Measurements from ENCODE around the gene METTL2B. TPM values are rescaled to one million over a fixed set of nuclear protein-coding genes. Genes with fewer than 3 reads are reported as not detected.

METTL2B gene
- total RNA-seq, 6 donors from 2014 or later: 17.8 to 24.5 (median 21.2) TPM

DNA sequence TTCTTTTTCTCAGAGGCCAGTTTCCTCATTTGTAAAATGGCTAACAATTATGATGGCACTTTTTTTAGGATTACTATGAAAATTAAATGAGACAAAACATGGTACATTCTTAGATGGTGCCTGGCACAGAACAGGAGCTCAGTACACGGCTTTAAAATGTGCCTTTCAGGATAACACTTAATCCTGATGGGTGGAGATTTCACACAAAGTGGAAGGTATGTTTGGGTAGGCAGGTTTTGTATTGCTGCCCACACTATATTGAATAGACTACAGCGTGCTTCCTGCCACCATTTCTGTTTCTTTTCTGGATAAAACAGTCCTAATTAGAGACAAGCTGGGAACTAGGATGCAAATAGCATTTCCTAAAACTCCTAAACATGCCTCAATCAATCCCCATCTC, 44.8 kb upstream of the METTL2B start:
- 74 to 82% methylated on average over 2 of the region's 2 CpGs for WGBS, 2 donors
- H3K36me3 ChIP-seq: no peaks in the 10 kb centered on the region
- ATAC-seq (ENCODE audit: low FRiP score in 2 of 2) (no peak), DNase-seq (no peak)
- no peak overlapping the region for H3K27ac ChIP-seq
- TF ChIP-seq, protein P1, sequence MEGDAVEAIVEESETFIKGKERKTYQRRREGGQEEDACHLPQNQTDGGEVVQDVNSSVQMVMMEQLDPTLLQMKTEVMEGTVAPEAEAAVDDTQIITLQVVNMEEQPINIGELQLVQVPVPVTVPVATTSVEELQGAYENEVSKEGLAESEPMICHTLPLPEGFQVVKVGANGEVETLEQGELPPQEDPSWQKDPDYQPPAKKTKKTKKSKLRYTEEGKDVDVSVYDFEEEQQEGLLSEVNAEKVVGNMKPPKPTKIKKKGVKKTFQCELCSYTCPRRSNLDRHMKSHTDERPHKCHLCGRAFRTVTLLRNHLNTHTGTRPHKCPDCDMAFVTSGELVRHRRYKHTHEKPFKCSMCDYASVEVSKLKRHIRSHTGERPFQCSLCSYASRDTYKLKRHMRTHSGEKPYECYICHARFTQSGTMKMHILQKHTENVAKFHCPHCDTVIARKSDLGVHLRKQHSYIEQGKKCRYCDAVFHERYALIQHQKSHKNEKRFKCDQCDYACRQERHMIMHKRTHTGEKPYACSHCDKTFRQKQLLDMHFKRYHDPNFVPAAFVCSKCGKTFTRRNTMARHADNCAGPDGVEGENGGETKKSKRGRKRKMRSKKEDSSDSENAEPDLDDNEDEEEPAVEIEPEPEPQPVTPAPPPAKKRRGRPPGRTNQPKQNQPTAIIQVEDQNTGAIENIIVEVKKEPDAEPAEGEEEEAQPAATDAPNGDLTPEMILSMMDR (IDR thresholded peaks at IDR 0.05): no peak
- TF ChIP-seq EP300 (IDR thresholded peaks at IDR 0.05) (no peak), POLR2A (IDR thresholded peaks at IDR 0.05) (no peak), POLR2AphosphoS5 (IDR thresholded peaks at IDR 0.05) (no peak)
- H3K4me1 ChIP-seq: no peaks in the 10 kb centered on the region
- no peaks in the 10 kb centered on the region for H3K9me3 ChIP-seq
- H3K4me3 ChIP-seq: no peak overlapping the region
- no peaks in the 10 kb centered on the region for H3K27me3 ChIP-seq

DNA sequence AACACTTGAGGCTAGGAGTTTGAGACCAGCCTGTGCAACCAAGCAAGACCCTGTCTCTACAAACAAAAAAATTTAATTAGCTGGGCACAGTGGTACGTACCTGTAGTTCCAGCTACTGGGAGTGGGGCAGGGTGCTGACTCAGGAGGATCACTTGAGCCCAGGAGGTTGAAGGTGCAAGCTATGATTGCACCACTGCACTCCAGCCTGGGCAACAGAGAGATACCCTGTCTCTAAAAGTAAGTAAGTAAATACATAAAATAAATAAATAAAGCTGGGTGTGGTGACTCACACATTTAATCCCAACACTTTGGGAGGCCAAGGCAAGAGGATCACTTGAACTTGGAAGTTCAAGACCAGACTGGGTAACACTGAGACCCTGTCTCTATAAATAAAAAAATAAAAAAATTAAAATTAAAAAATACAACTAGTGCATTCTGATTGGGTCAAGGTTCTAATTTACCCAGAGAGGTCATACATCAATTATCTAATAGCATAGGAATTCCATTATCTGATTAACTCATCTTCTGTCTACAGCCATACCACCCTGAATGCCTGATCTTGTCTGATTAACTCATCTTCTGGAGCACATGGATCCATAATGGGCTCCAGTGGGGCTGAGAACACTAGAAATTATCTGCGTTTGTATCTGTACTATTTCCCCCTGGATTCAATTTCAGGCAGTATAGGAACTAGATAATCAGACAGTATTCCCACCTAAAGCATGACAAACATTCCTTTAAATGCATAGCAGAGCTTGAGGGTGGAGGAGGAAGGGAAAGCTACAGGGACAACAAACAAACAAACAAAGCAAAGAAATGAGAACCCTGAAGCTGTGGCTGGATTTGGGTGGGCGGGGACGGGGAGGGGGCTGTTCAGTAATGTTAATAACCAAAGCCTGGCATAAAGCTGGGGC, 41.9 kb upstream of the METTL2B start:
- no peak overlapping the region for H3K4me3 ChIP-seq
- no peaks in the 10 kb centered on the region for H3K9me3 ChIP-seq
- H3K27me3 ChIP-seq: no peaks in the 10 kb centered on the region
- no peak for ATAC-seq (ENCODE audit: low FRiP score in 2 of 2)
- WGBS, 2 donors: 68 to 76% methylated on average over 4 of the region's 4 CpGs
- TF ChIP-seq POLR2AphosphoS5 (IDR thresholded peaks at IDR 0.05) (no peak), EP300 (IDR thresholded peaks at IDR 0.05) (no peak), POLR2A (IDR thresholded peaks at IDR 0.05) (no peak)
- TF ChIP-seq, protein P1 (IDR thresholded peaks at IDR 0.05): no peak
- no peak overlapping the region for H3K27ac ChIP-seq
- DNase-seq: no peak
- no peaks in the 10 kb centered on the region for H3K4me1 ChIP-seq
- no peaks in the 10 kb centered on the region for H3K36me3 ChIP-seq

- no peak for DNase-seq
- H3K27ac ChIP-seq: no peak overlapping the region
- no peak for TF ChIP-seq POLR2A (IDR thresholded peaks at IDR 0.05)
- TF ChIP-seq POLR2AphosphoS5 (IDR thresholded peaks at IDR 0.05): no peak
- TF ChIP-seq EP300 (IDR thresholded peaks at IDR 0.05): no peak
- TF ChIP-seq, protein P1 (IDR thresholded peaks at IDR 0.05): no peak
- no peaks in the 10 kb centered on the region for H3K4me1 ChIP-seq
- ATAC-seq (ENCODE audit: low FRiP score in 2 of 2): no peak
- no peaks in the 10 kb centered on the region for H3K36me3 ChIP-seq
- WGBS, 2 donors: 53 to 55% methylated on average over 3 of the region's 3 CpGs
- H3K27me3 ChIP-seq: no peaks in the 10 kb centered on the region
- H3K4me3 ChIP-seq: no peak overlapping the region
- H3K9me3 ChIP-seq: no peaks in the 10 kb centered on the region
These were observed 41.2 kb upstream of the METTL2B start for GRCh38 chr7:128435327-128435686.

DNA sequence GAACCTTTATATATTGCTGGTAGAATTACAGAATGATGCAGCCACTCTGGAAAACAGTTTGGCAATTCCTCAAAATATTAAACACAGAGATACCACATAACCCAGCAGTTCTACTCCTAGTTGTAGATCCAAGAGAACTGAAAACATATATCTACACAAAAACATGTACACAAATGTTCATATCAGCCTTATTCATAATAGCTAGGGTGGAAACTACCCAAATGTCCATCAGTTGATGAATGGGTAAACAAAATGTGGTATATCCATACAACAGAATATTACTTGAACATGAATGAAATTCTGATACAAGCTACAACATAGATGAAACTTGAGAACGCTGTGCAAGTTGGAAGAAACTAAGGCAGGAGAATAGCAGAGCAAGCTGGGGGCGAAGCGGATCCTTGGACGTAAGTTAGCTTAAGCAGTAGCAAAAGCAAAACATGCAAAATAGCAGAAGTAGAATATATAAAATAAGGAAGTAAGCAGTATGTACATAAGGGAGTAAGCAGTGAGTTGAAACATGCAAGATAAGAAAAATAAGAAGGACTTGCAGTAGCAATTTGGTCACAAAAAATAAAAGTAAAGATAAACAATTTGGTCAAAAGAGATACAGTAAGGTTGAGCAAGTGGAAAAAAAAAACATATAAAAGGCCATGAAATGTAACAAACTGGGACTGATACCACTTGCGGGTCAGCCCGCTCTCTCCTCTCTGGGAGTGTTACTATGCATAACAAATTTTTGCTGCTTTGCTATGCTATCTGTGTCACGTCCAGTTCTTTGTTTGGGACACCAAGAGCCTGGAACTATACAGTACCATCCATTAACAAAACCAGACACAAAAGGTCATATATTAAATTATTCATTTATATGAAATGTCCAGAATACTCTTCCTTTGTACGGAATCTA, 38.9 kb upstream of the METTL2B start:
- peak in 1 of 2 donors; percentile 68 for ATAC-seq (ENCODE audit: low FRiP score in 2 of 2)
- DNase-seq: no peak
- H3K27me3 ChIP-seq: no peaks in the 10 kb centered on the region
- H3K36me3 ChIP-seq: no peaks in the 10 kb centered on the region
- H3K27ac ChIP-seq: peak overlapping the region in 1 of 4 donors; percentile 3
- no peaks in the 10 kb centered on the region for H3K4me1 ChIP-seq
- 62 to 85% methylated on average over 8 of the region's 8 CpGs for WGBS, 2 donors
- TF ChIP-seq POLR2AphosphoS5 (IDR thresholded peaks at IDR 0.05) (no peak), POLR2A (IDR thresholded peaks at IDR 0.05) (no peak), EP300 (IDR thresholded peaks at IDR 0.05) (no peak)
- TF ChIP-seq, protein P1 (IDR thresholded peaks at IDR 0.05): no peak
- no peaks in the 10 kb centered on the region for H3K9me3 ChIP-seq
- H3K4me3 ChIP-seq: no peak overlapping the region
